Parathyroid adenoma (tissue), 2 donors: ENCODE data around the gene SIGMAR1.

Experiments used
- H2AFZ ChIP-seq: fragments of 300-600 bp; sonication (generic); one replicate; pipeline ENCODE4 v1.7.0; 2017; ENCODE audit warnings: antibody characterized with exemption, mild to moderate bottlenecking
- H3K27ac ChIP-seq: fragments of 300-600 bp; sonication (generic); one replicate; pipeline ENCODE4 v1.7.0; 2017
- H3K27me3 ChIP-seq: fragments of 300-600 bp; sonication (generic); one replicate; pipeline ENCODE4 v1.7.0; 2017; ENCODE audit warnings: low read length; ENCODE audit not compliant: control insufficient read depth, insufficient read depth
- H3K36me3 ChIP-seq: fragments of 300-600 bp; sonication (generic); one replicate; pipeline ENCODE4 v1.7.0; 2017; ENCODE audit warnings: low read length; ENCODE audit not compliant: control insufficient read depth, insufficient read depth
- H3K4me1 ChIP-seq: fragments of 300-600 bp; sonication (generic); one replicate; pipeline ENCODE4 v1.7.0; 2017; ENCODE audit warnings: control low read depth
- H3K4me2 ChIP-seq: fragments of 300-600 bp; sonication (generic); one replicate; pipeline ENCODE4 v1.7.0; 2017; ENCODE audit warnings: low read length
- H3K4me3 ChIP-seq: fragments of 300-600 bp; sonication (generic); one replicate; pipeline ENCODE4 v1.7.0; 2017; ENCODE audit warnings: low read depth, low read length
- H3K79me2 ChIP-seq: fragments of 300-600 bp; sonication (generic); one replicate; pipeline ENCODE4 v1.7.0; 2017; ENCODE audit warnings: control low read depth
- H3K9ac ChIP-seq: fragments of 300-600 bp; sonication (generic); one replicate; pipeline ENCODE4 v1.7.0; 2017; ENCODE audit warnings: mild to moderate bottlenecking
- H3K9me3 ChIP-seq: fragments of 300-600 bp; sonication (generic); one replicate; pipeline ENCODE4 v1.7.0; 2017; ENCODE audit warnings: low read length; ENCODE audit not compliant: control insufficient read depth
- TF ChIP-seq, protein P1 (sequence below): fragments of 300-600 bp; sonication (generic); IDR thresholded peaks from one replicate; pipeline ENCODE4 v1.7.0; 2017; ENCODE audit warnings: antibody characterized with exemption, mild to moderate bottlenecking
- donor health status: primary hyperparathyroidism.

Gene SIGMAR1

GRCh38 chr9:34656992-34657391 lies 19.4 kb upstream of the SIGMAR1 start:
- TF ChIP-seq, protein P1, sequence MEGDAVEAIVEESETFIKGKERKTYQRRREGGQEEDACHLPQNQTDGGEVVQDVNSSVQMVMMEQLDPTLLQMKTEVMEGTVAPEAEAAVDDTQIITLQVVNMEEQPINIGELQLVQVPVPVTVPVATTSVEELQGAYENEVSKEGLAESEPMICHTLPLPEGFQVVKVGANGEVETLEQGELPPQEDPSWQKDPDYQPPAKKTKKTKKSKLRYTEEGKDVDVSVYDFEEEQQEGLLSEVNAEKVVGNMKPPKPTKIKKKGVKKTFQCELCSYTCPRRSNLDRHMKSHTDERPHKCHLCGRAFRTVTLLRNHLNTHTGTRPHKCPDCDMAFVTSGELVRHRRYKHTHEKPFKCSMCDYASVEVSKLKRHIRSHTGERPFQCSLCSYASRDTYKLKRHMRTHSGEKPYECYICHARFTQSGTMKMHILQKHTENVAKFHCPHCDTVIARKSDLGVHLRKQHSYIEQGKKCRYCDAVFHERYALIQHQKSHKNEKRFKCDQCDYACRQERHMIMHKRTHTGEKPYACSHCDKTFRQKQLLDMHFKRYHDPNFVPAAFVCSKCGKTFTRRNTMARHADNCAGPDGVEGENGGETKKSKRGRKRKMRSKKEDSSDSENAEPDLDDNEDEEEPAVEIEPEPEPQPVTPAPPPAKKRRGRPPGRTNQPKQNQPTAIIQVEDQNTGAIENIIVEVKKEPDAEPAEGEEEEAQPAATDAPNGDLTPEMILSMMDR = no peak
- H3K79me2 ChIP-seq = no peaks in the 10 kb centered on the region
- H3K27me3 ChIP-seq = no peaks in the 10 kb centered on the region
- no peak overlapping the region for H3K27ac ChIP-seq
- no peak overlapping the region for H3K4me2 ChIP-seq
- no peak overlapping the region for H2AFZ ChIP-seq
- no peak overlapping the region for H3K9ac ChIP-seq
- peaks cover 8% of the 10 kb centered on the region for H3K4me1 ChIP-seq
- no peaks in the 10 kb centered on the region for H3K9me3 ChIP-seq
- no peaks in the 10 kb centered on the region for H3K36me3 ChIP-seq
- H3K4me3 ChIP-seq = no peak overlapping the region

GRCh38 chr9:34655394-34655793 lies 17.8 kb upstream of the SIGMAR1 start:
- Histone ChIP-seq H3K27me3 (no peaks in the 10 kb centered on the region), H3K4me3 (no peak overlapping the region), H3K27ac (no peak overlapping the region), H3K9me3 (no peaks in the 10 kb centered on the region), H2AFZ (no peak overlapping the region), H3K9ac (no peak overlapping the region), H3K79me2 (no peaks in the 10 kb centered on the region), H3K4me1 (peaks cover 8% of the 10 kb centered on the region), H3K36me3 (no peaks in the 10 kb centered on the region), H3K4me2 (no peak overlapping the region)
- TF ChIP-seq, protein P1 = no peak

DNA sequence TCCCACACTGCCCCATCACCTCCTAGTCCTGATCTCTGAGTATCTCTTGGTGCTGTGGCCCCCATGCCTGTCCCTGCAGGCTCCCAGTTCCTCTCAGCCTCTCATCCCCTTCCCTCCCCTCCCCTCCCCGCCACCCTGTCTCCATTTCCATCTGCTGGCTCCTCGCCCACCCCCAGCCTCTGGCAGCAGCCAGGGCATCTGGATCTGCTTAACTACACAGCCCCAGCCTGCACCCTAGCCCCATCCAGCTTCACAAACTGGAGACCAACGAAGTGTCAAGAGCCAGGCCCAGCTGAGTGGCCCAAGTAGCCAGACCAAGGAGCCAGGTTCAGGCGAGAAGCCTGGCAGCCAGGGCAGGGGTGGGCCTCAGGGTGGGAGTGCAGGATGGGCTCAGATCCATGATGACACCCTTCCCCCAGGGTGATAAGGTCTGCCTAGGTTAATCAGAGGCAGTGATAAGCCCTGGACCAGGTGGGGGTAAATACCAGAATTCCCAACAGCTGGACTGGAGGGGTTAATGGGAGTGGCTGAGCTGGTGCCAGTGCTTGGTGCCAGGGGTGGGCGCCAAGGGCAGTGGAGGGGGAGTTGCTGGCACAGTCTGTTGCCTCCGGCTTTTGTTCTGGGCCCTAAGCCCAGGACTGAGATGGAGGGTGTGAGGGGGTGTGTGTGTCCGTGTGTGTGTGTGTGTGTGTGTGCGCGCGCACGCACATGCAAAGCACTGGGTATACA lies 16.9 kb upstream of the SIGMAR1 start:
- H3K4me2 ChIP-seq = no peak overlapping the region
- no peak overlapping the region for H3K9ac ChIP-seq
- TF ChIP-seq, protein P1 = no peak
- H3K4me3 ChIP-seq = no peak overlapping the region
- no peaks in the 10 kb centered on the region for H3K36me3 ChIP-seq
- peaks cover 8% of the 10 kb centered on the region for H3K4me1 ChIP-seq
- peak overlapping the region; percentile 32 for H3K27ac ChIP-seq
- H2AFZ ChIP-seq = no peak overlapping the region
- no peaks in the 10 kb centered on the region for H3K27me3 ChIP-seq
- H3K79me2 ChIP-seq = no peaks in the 10 kb centered on the region
- H3K9me3 ChIP-seq = no peaks in the 10 kb centered on the region

GRCh38 chr9:34653151-34654072 lies 15.8 kb upstream of the SIGMAR1 start:
- TF ChIP-seq, protein P1 = no peak
- H3K4me3 ChIP-seq = no peak overlapping the region
- H3K79me2 ChIP-seq = no peaks in the 10 kb centered on the region
- peaks cover 8% of the 10 kb centered on the region for H3K4me1 ChIP-seq
- H3K9ac ChIP-seq = no peak overlapping the region
- H3K9me3 ChIP-seq = no peaks in the 10 kb centered on the region
- peak overlapping the region; percentile 62 for H3K4me2 ChIP-seq
- no peaks in the 10 kb centered on the region for H3K27me3 ChIP-seq
- H3K27ac ChIP-seq = peak overlapping the region; percentile 64
- H3K36me3 ChIP-seq = no peaks in the 10 kb centered on the region
- no peak overlapping the region for H2AFZ ChIP-seq
